Measurements from ENCODE around the gene POLR2E.

- TF ChIP-seq CTCF (IDR thresholded peaks at IDR 0.05) (no peak), POLR2A (IDR thresholded peaks at IDR 0.05) (no peak), EP300 (IDR thresholded peaks at IDR 0.05) (no peak)
These were observed 1.2 kb downstream of the POLR2E start for GRCh38 chr19:1093811-1094553.

Measured in sigmoid colon (tissue), 4 donors.